ENCODE data around the gene MVB12B. TPM values are rescaled to one million over a fixed set of nuclear protein-coding genes. Genes with fewer than 3 reads are reported as not detected.
A peak's percentile ranks its signal among the peaks of the same experiment; 100 is the strongest.

Gene MVB12B
- total and polyA plus RNA-seq, 2 of the 8 experiments (the other 6 are each of a cell fraction or from before 2014, with no cell fraction given) = 2.6 to 5.0 TPM

GRCh38 chr9:126475933-126476555, 149.4 kb downstream of the MVB12B start:
- Histone ChIP-seq H3K9ac (replicated peaks in 1 of 4; ENCODE audit: extremely low read depth in 1 of 4, low read depth in 3 of 4, low read length in 3 of 4) (no peak overlapping the region), H4K91ac (replicated peaks; ENCODE audit: insufficient read length, low read length) (no peak overlapping the region), H4K20me1 (replicated peaks in 1 of 2; ENCODE audit: control insufficient read depth in 1 of 2, insufficient read depth in 2 of 2, low read length in 2 of 2) (peaks cover 0 to 3% of the 10 kb centered on the region in 2 experiments), H3K36me3 (ENCODE audit: control insufficient read depth in 2 of 4, insufficient read depth in 4 of 4, low read length in 3 of 4) (no peaks in the 10 kb centered on the region), H3K27ac (ENCODE audit: low read depth, low read length) (no peak overlapping the region), H2BK20ac (ENCODE audit: low read length) (no peak overlapping the region), H4K8ac (ENCODE audit: extremely low read depth, insufficient read depth, low read length) (no peak overlapping the region), H3K79me1 (ENCODE audit: low read depth, low read length) (no peaks in the 10 kb centered on the region), H3K56ac (replicated peaks; ENCODE audit: insufficient read length, low read depth, low read length) (no peak overlapping the region), H3K4me3 (ENCODE audit: extremely low read depth in 1 of 4, insufficient read depth in 2 of 4, low read depth in 3 of 4, low read length in 4 of 4) (no peak overlapping the region), H3K18ac (ENCODE audit: extremely low read depth, low read length) (no peak overlapping the region), H3K79me2 (ENCODE audit: control insufficient read depth in 1 of 2, insufficient read depth in 2 of 2, low read length in 2 of 2) (no peaks in the 10 kb centered on the region), H2AFZ (ENCODE audit: low read length) (no peak overlapping the region), H2BK5ac (ENCODE audit: low read depth, low read length) (no peak overlapping the region), H4K5ac (ENCODE audit: insufficient read length, low read depth, low read length) (no peak overlapping the region), H3K27me3 (replicated peaks in 1 of 4; ENCODE audit: control insufficient read depth in 3 of 4, extremely low read depth in 1 of 4, insufficient read depth in 3 of 4, low read length in 3 of 4) (no peaks in the 10 kb centered on the region; a peak in 1 of 7 replicates), H3K4ac (replicated peaks; ENCODE audit: insufficient read length, low read depth, low read length) (no peak overlapping the region), H2AK5ac (ENCODE audit: low read depth, low read length) (no peak overlapping the region; the same call in 1 of the 2 replicates), H3K23ac (ENCODE audit: insufficient read length) (no peak overlapping the region), H2BK120ac (replicated peaks; ENCODE audit: low read depth, low read length) (no peak overlapping the region), H3K23me2 (ENCODE audit: low read depth, low read length) (no peaks in the 10 kb centered on the region), H2BK15ac (ENCODE audit: low read length) (no peak overlapping the region), H3K14ac (ENCODE audit: insufficient read length) (no peak overlapping the region), H3K4me2 (ENCODE audit: insufficient read depth in 1 of 2, low read depth in 2 of 2, low read length in 2 of 2) (no peak overlapping the region), H2BK12ac (ENCODE audit: low read depth, low read length) (no peak overlapping the region), H3K9me3 (ENCODE audit: insufficient read depth in 2 of 2, low read depth in 1 of 2, low read length in 1 of 2) (no peaks in the 10 kb centered on the region), H3K4me1 (replicated peaks in 1 of 4; ENCODE audit: control insufficient read depth in 3 of 4, insufficient read depth in 4 of 4, low read length in 3 of 4) (peaks cover 0 to 12% (median 3%) of the 10 kb centered on the region in 4 experiments; a peak in 3 of 7 replicates)
- ChIA-PET POLR2A (ENCODE audit: partially characterized antibody) (no interaction called here), CTCF (ENCODE audit: partially characterized antibody) (interaction anchor here (1.0 kb wide), 1 partner anchor 14 kb away, joined by 3 read pairs; no protein-coding TSS in a partner anchor)
- DNase-seq (ENCODE audit: low read depth in 1 of 2, low spot score in 2 of 2) (no peak), FAIRE-seq (no peak)
- TF ChIP-seq E2F6 (IDR thresholded peaks at IDR 0.05) = 0 out of 2 replicates have a peak, but pooled peaks have one; percentile 15
- peak; percentile 46; the same call in 1 of the 2 replicates for TF ChIP-seq TEAD4 (IDR thresholded peaks at IDR 0.05; ENCODE audit: low read depth, low read length)
- TF ChIP-seq BCL11A (IDR thresholded peaks at IDR 0.05; ENCODE audit: low read depth in 2 of 2, low read length in 2 of 2) = no peak
- TF ChIP-seq BRCA1 (IDR thresholded peaks at IDR 0.05; ENCODE audit: low read depth, low read length) = no peak
- 85% methylated on average over 11 of the region's 12 CpGs; no CpG with 5 or more reads in 1 of the 2 experiments for WGBS, 2 experiments (ENCODE audit: extremely low coverage in 1 of 2, insufficient coverage in 1 of 2, insufficient read length in 1 of 2, insufficient replicate concordance in 2 of 2, low coverage in 1 of 2, low lambda C conversion rate in 2 of 2, missing lambda C conversion rate in 1 of 2)
